GM23248 (cell line): ENCODE data around the gene LATS2. TPM values are rescaled to one million over a fixed set of nuclear protein-coding genes. Genes with fewer than 3 reads are reported as not detected.

Source experiments
- DNase-seq: peaks from one replicate; pipeline ENCODE4 v3.0.0-alpha.2; 2015
- H2AFZ ChIP-seq: fragments of 200-600 bp; sonication (generic); 2 replicates; pipeline ENCODE4 v1.6.1; 2016; ENCODE audit warnings: antibody characterized with exemption
- H3F3A ChIP-seq: fragments of 200-600 bp; sonication (generic); 2 replicates; pipeline ENCODE4 v1.6.1; 2016; ENCODE audit warnings: mild to moderate bottlenecking, antibody characterized with exemption, mixed run types; ENCODE audit not compliant: insufficient read depth
- H3K27ac ChIP-seq: fragments of 200-600 bp; sonication (generic); 2 replicates; pipeline ENCODE4 v1.5.1; 2016; ENCODE audit warnings: mild to moderate bottlenecking
- H3K27me3 ChIP-seq: fragments of 200-600 bp; sonication (generic); replicated peaks from 2 replicates; pipeline ENCODE4 v1.6.1; 2016; ENCODE audit warnings: mild to moderate bottlenecking; ENCODE audit not compliant: insufficient read depth
- H3K36me3 ChIP-seq: fragments of 200-600 bp; sonication (generic); 2 replicates; pipeline ENCODE4 v1.6.1; 2016; ENCODE audit warnings: low read depth, mild to moderate bottlenecking
- H3K4me1 ChIP-seq: fragments of 200-600 bp; sonication (generic); 2 replicates; pipeline ENCODE4 v1.6.1; 2016; ENCODE audit warnings: mild to moderate bottlenecking; ENCODE audit not compliant: insufficient read depth
- H3K4me2 ChIP-seq: fragments of 200-600 bp; sonication (generic); one replicate; pipeline ENCODE4 v1.6.1; 2016; ENCODE audit warnings: mild to moderate bottlenecking; ENCODE audit not compliant: unreplicated experiment
- H3K4me3 ChIP-seq: fragments of 200-600 bp; sonication (generic); 2 replicates; pipeline ENCODE4 v1.5.1; 2016; ENCODE audit warnings: mild to moderate bottlenecking
- H3K79me2 ChIP-seq: fragments of 200-600 bp; sonication (generic); 2 replicates; pipeline ENCODE4 v1.6.1; 2016; ENCODE audit warnings: mild to moderate bottlenecking; ENCODE audit not compliant: insufficient read depth
- H3K9ac ChIP-seq: fragments of 200-600 bp; sonication (generic); 2 replicates; pipeline ENCODE4 v1.6.1; 2016; ENCODE audit warnings: mild to moderate bottlenecking
- H3K9me2 ChIP-seq: fragments of 200-600 bp; sonication (generic); 2 replicates; pipeline ENCODE4 v1.6.1; 2016; ENCODE audit warnings: mixed run types, mild to moderate bottlenecking, moderate library complexity; ENCODE audit not compliant: insufficient read depth
- H3K9me3 ChIP-seq: fragments of 200-600 bp; sonication (generic); one replicate; pipeline ENCODE4 v1.6.1; 2017; ENCODE audit warnings: low read depth
- H4K20me1 ChIP-seq: fragments of 200-600 bp; sonication (generic); 2 replicates; pipeline ENCODE4 v1.6.0; 2016; ENCODE audit not compliant: insufficient read depth
- EZH2 ChIP-seq: fragments of 200-600 bp; sonication (generic); IDR thresholded peaks from 2 replicates; pipeline ENCODE4 v1.6.1; 2018; ENCODE audit warnings: antibody characterized with exemption, mild to moderate bottlenecking; ENCODE audit not compliant: insufficient read depth, poor library complexity, severe bottlenecking
- EZH2phosphoT487 ChIP-seq: fragments of 200-600 bp; sonication (generic); IDR thresholded peaks from 2 replicates; pipeline ENCODE4 v1.6.1; 2018; ENCODE audit warnings: antibody characterized with exemption, moderate library complexity, mild to moderate bottlenecking, low read depth; ENCODE audit not compliant: insufficient read depth
- WGBS, 2 experiments: methylation state at CpG; one replicate each; pipeline ENCODE4 v1.1.6; 2015 to 2017; ENCODE audit warnings: low lambda C conversion rate in 2 of 2, low coverage in 1 of 2; ENCODE audit errors: missing lambda C conversion rate in 2 of 2; 5-methylcytosine and 5-hydroxymethylcytosine counted together
- in situ Hi-C: fragments of 300-500 bp; cut with MboI; formaldehyde crosslinking; loops from 2 replicates; pipeline ENCODE4 v1.15.0; 2020
- polyA plus RNA-seq: library from polyadenylated mRNA; unstranded; fragments of >200 nt; fragmentation: Nextera tagmentation; extraction: Ambion mirVana; gene quantifications from 2 replicates; pipeline ENCODE4 v1.2.1, GENCODE V29; 2016
- total RNA-seq: library from RNA; depleted of rRNA; stranded (reverse); fragments of >200 nt; shearing (Covaris generic); gene quantifications from 2 replicates; pipeline ENCODE4 v1.2.3, GENCODE V29; 2014

The LATS2 gene
- total and polyA plus RNA-seq, 2 experiments from 2014 or later = 11.8 to 23.0 TPM

GRCh38 chr13:20983386-20983785, 78.0 kb downstream of the LATS2 start:
- H3K4me2 ChIP-seq = no peak overlapping the region
- H3K36me3 ChIP-seq = peaks cover 76% of the 10 kb centered on the region
- no peaks in the 10 kb centered on the region for H3K4me1 ChIP-seq
- in situ Hi-C loops = no loop called here
- no peak overlapping the region for H3K9ac ChIP-seq
- H3K27ac ChIP-seq = no peak overlapping the region
- H3K27me3 ChIP-seq = no peaks in the 10 kb centered on the region
- H3K79me2 ChIP-seq = peaks cover 96% of the 10 kb centered on the region
- no peaks in the 10 kb centered on the region for H3K9me2 ChIP-seq
- WGBS, 2 experiments = 98% methylated on average over 11 of the region's 11 CpGs
- no peaks in the 10 kb centered on the region for H3K9me3 ChIP-seq
- H2AFZ ChIP-seq = no peak overlapping the region
- no peak overlapping the region for H3K4me3 ChIP-seq
- no peak for TF ChIP-seq EZH2
- TF ChIP-seq EZH2phosphoT487 = no peak
- DNase-seq = no peak
- peaks cover 10% of the 10 kb centered on the region for H4K20me1 ChIP-seq
- peaks cover 29% of the 10 kb centered on the region for H3F3A ChIP-seq

- Histone ChIP-seq H3K9me3 (no peaks in the 10 kb centered on the region), H3K27me3 (no peaks in the 10 kb centered on the region), H2AFZ (no peak overlapping the region), H3K36me3 (peaks cover 73% of the 10 kb centered on the region), H3K79me2 (peaks cover 95% of the 10 kb centered on the region), H3K4me1 (no peaks in the 10 kb centered on the region), H3K9ac (no peak overlapping the region), H3K4me3 (no peak overlapping the region), H3F3A (peaks cover 22% of the 10 kb centered on the region; the same call in 1 of the 2 replicates), H3K4me2 (no peak overlapping the region), H3K27ac (no peak overlapping the region), H4K20me1 (peaks cover 6% of the 10 kb centered on the region), H3K9me2 (no peaks in the 10 kb centered on the region)
- TF ChIP-seq EZH2 = no peak
- TF ChIP-seq EZH2phosphoT487 = no peak
- in situ Hi-C loops = no loop called here
- no peak for DNase-seq
- 94 to 95% methylated on average over 18 of the region's 18 CpGs for WGBS, 2 experiments
Observed at GRCh38 chr13:20981370-20982095, 79.9 kb downstream of the LATS2 start.

GRCh38 chr13:20980899-20981298, 80.5 kb downstream of the LATS2 start:
- Histone ChIP-seq H3K27me3 (no peaks in the 10 kb centered on the region), H3K27ac (no peak overlapping the region), H3K79me2 (peaks cover 95% of the 10 kb centered on the region), H3K4me2 (no peak overlapping the region), H3K9me3 (no peaks in the 10 kb centered on the region), H3F3A (peaks cover 22% of the 10 kb centered on the region; the same call in 1 of the 2 replicates), H3K4me3 (no peak overlapping the region), H2AFZ (no peak overlapping the region), H3K4me1 (no peaks in the 10 kb centered on the region), H4K20me1 (peaks cover 4% of the 10 kb centered on the region; the same call in 1 of the 2 replicates), H3K9me2 (no peaks in the 10 kb centered on the region), H3K9ac (no peak overlapping the region), H3K36me3 (peaks cover 73% of the 10 kb centered on the region)
- no peak for TF ChIP-seq EZH2phosphoT487
- no peak for TF ChIP-seq EZH2
- DNase-seq = no peak
- WGBS, 2 experiments = 95% methylated on average over 4 of the region's 4 CpGs
- in situ Hi-C loops = no loop called here

- Histone ChIP-seq H3F3A (peaks cover 22% of the 10 kb centered on the region; the same call in 1 of the 2 replicates), H3K4me3 (no peak overlapping the region), H4K20me1 (peaks cover 4% of the 10 kb centered on the region; the same call in 1 of the 2 replicates), H3K27ac (no peak overlapping the region), H3K79me2 (peaks cover 95% of the 10 kb centered on the region), H3K4me1 (no peaks in the 10 kb centered on the region), H3K4me2 (no peak overlapping the region), H3K9me3 (no peaks in the 10 kb centered on the region), H3K36me3 (peaks cover 74% of the 10 kb centered on the region), H3K27me3 (no peaks in the 10 kb centered on the region), H3K9me2 (no peaks in the 10 kb centered on the region), H3K9ac (no peak overlapping the region), H2AFZ (no peak overlapping the region)
- in situ Hi-C loops = no loop called here
- TF ChIP-seq EZH2 (no peak), EZH2phosphoT487 (no peak)
- no peak for DNase-seq
- WGBS, 2 experiments = 99% methylated on average over 5 of the region's 5 CpGs
Observed at GRCh38 chr13:20980430-20980829, 81.0 kb downstream of the LATS2 start.
